MM.1S (cell line): Measurements from ENCODE around the gene SLC22A1.

Experiments used
- CTCF ChIP-seq: fragments of 300-600 bp; sonication (generic); IDR thresholded peaks from 2 replicates; pipeline ENCODE4 v1.5.1; 2016; ENCODE audit warnings: antibody characterized with exemption, low read length, mixed read lengths
- EZH2 ChIP-seq: fragments of 300-600 bp; sonication (generic); optimal IDR thresholded peaks from 2 replicates; pipeline ENCODE3; 2017; ENCODE audit warnings: low read depth, mild to moderate bottlenecking, antibody characterized with exemption, low read length, mixed read lengths

- no peak for TF ChIP-seq CTCF
- TF ChIP-seq EZH2: no peak
Observed at GRCh38 chr6:160112628-160113299, 8.9 kb upstream of the SLC22A1 start.
